ENCODE data around the gene NLGN1.
A peak's percentile ranks its signal among the peaks of the same experiment; 100 is the strongest.

The NLGN1 gene

DNA sequence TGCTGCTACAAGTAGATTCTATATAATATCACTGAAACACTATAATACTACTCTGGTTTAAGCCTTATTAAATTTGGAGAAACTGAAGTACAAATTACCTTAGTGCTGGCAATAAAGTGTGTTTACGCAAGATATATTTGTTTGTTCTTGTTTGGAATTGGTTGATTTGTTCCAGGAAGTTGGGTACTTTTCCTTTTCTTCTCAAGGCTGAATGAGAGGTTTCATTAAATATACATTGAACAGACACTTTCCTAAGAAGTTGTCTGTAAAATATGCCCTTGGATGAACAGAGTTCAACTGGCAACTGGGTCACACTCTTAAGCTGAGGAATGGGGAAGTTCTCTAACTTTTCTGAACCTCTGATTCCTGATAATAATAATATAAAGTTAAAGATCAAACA lies 919.5 kb downstream of the NLGN1 start:
- no peak for DNase-seq

- no peak for DNase-seq
Observed at GRCh38 chr3:174318181-174318580, 920.6 kb downstream of the NLGN1 start.

- no peak for DNase-seq
Observed at GRCh38 chr3:174321548-174321947, 924.0 kb downstream of the NLGN1 start.

DNA sequence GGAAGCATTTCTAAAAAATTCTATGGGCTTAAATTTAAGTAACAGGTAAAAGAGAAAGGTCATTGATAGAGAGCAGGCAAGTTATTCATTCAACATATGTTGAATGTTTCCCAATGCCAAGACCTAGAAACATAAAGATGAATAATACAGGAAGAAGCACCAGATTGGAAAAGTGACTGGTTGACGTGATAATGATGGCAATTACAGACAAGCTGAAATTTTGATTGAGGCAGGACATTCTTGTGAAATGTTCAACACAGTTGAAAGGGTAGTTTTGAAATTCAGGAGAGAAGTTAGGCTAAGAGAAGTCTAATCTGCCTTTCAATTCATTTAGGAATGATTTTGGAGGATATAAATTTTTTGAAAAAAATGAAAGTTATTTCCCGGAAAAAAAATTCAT lies 925.2 kb downstream of the NLGN1 start:
- DNase-seq: peak; percentile 59

GRCh38 chr3:174325171-174325570 lies 927.6 kb downstream of the NLGN1 start:
- DNase-seq: no peak

GRCh38 chr3:174325834-174326700 lies 928.5 kb downstream of the NLGN1 start:
- peak; percentile 19 for DNase-seq

- no peak for DNase-seq
Observed at GRCh38 chr3:174329321-174329720, 931.8 kb downstream of the NLGN1 start.

DNA sequence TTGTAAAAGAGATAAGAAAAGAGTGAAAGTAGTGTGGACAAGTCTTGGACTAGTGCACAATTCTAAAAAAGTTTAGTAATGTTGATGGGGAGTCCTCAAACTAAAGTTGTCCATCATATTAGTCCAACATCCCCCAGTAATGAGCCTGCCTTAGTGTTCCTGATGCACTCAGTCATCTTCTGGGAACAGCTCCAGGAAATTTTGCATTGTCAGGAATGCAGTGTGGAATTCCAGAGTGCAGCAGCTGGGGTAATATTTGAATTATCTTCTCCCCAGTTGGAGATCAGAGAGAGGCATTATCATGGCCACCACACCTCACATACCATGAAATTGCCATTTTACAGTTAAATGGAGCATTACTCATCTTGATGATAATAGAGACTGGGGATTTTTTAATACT lies 932.8 kb downstream of the NLGN1 start:
- peak; percentile 78 for DNase-seq

GRCh38 chr3:174331095-174331800 lies 933.7 kb downstream of the NLGN1 start:
- DNase-seq: no peak

GRCh38 chr3:174332391-174332790 lies 934.8 kb downstream of the NLGN1 start:
- no peak for DNase-seq

DNA sequence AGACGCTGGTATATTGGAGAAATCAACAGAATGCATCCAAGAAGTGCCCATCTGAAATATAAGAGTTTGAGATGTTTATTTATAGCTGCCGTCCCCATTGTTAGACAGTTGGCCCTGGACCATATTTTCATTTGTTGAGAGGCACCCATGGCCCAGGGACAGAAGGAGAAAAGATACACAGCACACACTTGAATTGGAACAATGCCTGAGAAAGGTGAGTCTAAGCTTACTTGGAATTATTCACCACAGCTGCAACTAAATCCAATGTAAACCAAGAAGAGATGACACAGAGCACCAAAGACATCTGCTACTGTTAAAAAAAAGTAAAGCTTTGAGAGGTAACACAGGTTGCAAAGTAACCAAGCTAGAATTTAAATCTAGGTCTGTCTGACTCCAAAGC lies 936.1 kb downstream of the NLGN1 start:
- peak; percentile 62 for DNase-seq

DNA sequence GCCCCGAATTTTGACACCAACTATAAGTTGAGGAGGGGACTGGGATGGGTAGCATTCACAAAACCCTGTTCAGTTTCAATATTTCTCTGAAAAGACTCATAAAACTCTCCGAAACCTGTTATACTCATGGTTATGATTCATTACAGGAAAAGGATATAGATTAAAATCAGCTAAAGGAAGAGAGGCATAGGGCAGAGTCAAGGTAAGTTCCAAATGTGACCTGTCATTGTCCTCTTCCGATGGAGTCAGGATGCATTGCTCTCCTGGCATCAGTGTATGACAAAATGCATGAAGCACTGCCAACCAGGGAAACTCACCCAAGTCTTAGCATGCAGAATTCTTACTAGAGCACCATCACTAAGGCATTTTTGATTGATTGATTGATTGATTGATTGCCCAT lies 936.6 kb downstream of the NLGN1 start:
- DNase-seq: no peak

GRCh38 chr3:174335324-174335723 lies 937.8 kb downstream of the NLGN1 start:
- DNase-seq: no peak

GRCh38 chr3:174335910-174336309 lies 938.4 kb downstream of the NLGN1 start:
- no peak for DNase-seq

All from NCI-H69 (cell line).